HepG2 (cell line): ENCODE data around the gene FBXW8. TPM values are rescaled to one million over a fixed set of nuclear protein-coding genes. Genes with fewer than 3 reads are reported as not detected.

ENCODE experiments used
- ARHGAP35 ChIP-seq: sonication (generic); formaldehyde crosslinking; IDR thresholded peaks from 2 replicates; pipeline ENCODE4 v1.9.0; 2022; ENCODE audit warnings: mild to moderate bottlenecking, inconsistent platforms, moderate library complexity, missing genetic modification reagents, borderline replicate concordance
- BHLHE40 ChIP-seq: IDR thresholded peaks from 2 replicates; pipeline ENCODE4 v1.6.1; 2011; ENCODE audit warnings: low read length, improper control_type of control experiment
- BRCA1 ChIP-seq: sonication (generic); formaldehyde crosslinking; IDR thresholded peaks from 2 replicates; pipeline ENCODE4 v1.4.0; 2020; ENCODE audit warnings: missing genetic modification reagents
- CTCF ChIP-seq: sonication (generic); formaldehyde crosslinking; IDR thresholded peaks from 2 replicates; pipeline ENCODE4 v1.5.0; 2020; ENCODE audit warnings: mild to moderate bottlenecking, missing genetic modification reagents, moderate library complexity
- ERF ChIP-seq: IDR thresholded peaks from 2 replicates; pipeline ENCODE4 v1.6.1; 2018; ENCODE audit warnings: missing biosample characterization, missing genetic modification reagents
- GZF1 ChIP-seq: sonication (generic); formaldehyde crosslinking; IDR thresholded peaks from 2 replicates; pipeline ENCODE4 v1.5.1; 2020; ENCODE audit warnings: mild to moderate bottlenecking, missing genetic modification reagents
- MED8 ChIP-seq: sonication (generic); formaldehyde crosslinking; IDR thresholded peaks from 2 replicates; pipeline ENCODE4 v1.8.1; 2023; ENCODE audit warnings: mild to moderate bottlenecking, missing genetic modification reagents; ENCODE audit not compliant: insufficient replicate concordance
- MIER3 ChIP-seq: IDR thresholded peaks from 2 replicates; pipeline ENCODE4 v1.6.1; 2016; ENCODE audit warnings: missing compliant biosample characterization, borderline replicate concordance
- MYNN ChIP-seq: sonication (generic); formaldehyde crosslinking; IDR thresholded peaks from 2 replicates; pipeline ENCODE4 v1.4.0; 2020; ENCODE audit warnings: mild to moderate bottlenecking, low read depth, missing genetic modification reagents
- NCOA1 ChIP-seq: sonication (generic); formaldehyde crosslinking; IDR thresholded peaks from 2 replicates; pipeline ENCODE4 v1.9.0; 2021; ENCODE audit warnings: missing genetic modification reagents
- NFIB ChIP-seq: sonication (generic); formaldehyde crosslinking; IDR thresholded peaks from 2 replicates; pipeline ENCODE4 v1.9.0; 2021; ENCODE audit warnings: missing genetic modification reagents, mild to moderate bottlenecking, borderline replicate concordance
- NR2F6 ChIP-seq, 2 experiments: IDR thresholded peaks; 2 replicates each; pipeline ENCODE4 v1.6.1; 2016; ENCODE audit warnings: antibody characterized with exemption in 1 of 2, mild to moderate bottlenecking in 1 of 2
- RAD51 ChIP-seq: fragments of 450-650 bp; IDR thresholded peaks from 2 replicates; pipeline ENCODE4 v1.6.1; 2016; ENCODE audit warnings: borderline replicate concordance
- RORA ChIP-seq: sonication (generic); formaldehyde crosslinking; IDR thresholded peaks from 2 replicates; pipeline ENCODE4 v1.5.0; 2020; ENCODE audit warnings: mild to moderate bottlenecking, missing genetic modification reagents, moderate library complexity
- SP4 ChIP-seq: sonication (generic); formaldehyde crosslinking; IDR thresholded peaks from 2 replicates; pipeline ENCODE4 v1.8.1; 2023; ENCODE audit warnings: mild to moderate bottlenecking, missing genetic modification reagents
- TMF1 ChIP-seq: sonication (generic); formaldehyde crosslinking; IDR thresholded peaks from 2 replicates; pipeline ENCODE4 v1.8.1; 2022; ENCODE audit warnings: low read depth, missing genetic modification reagents
- TP53 ChIP-seq: sonication (generic); formaldehyde crosslinking; conservative IDR thresholded peaks from 2 replicates; pipeline ENCODE4 v1.4.0; 2020; ENCODE audit warnings: missing genetic modification reagents
- ZFAT ChIP-seq: sonication (generic); formaldehyde crosslinking; conservative IDR thresholded peaks from 2 replicates; pipeline ENCODE4 v1.8.1; 2023; ENCODE audit warnings: missing genetic modification reagents, inconsistent platforms
- ZKSCAN1 ChIP-seq: fragments of 150-350 bp; IDR thresholded peaks from 2 replicates; pipeline ENCODE4 v1.6.1; 2014; ENCODE audit warnings: low read length
- ZNF263 ChIP-seq: sonication (generic); formaldehyde crosslinking; IDR thresholded peaks from 2 replicates; pipeline ENCODE4 v1.4.0; 2020; ENCODE audit warnings: missing genetic modification reagents
- ZNF30 ChIP-seq: sonication (generic); formaldehyde crosslinking; IDR thresholded peaks from 2 replicates; pipeline ENCODE4 v1.5.0; 2020; ENCODE audit warnings: mild to moderate bottlenecking, missing genetic modification reagents
- ZNF569 ChIP-seq: sonication (generic); formaldehyde crosslinking; IDR thresholded peaks from 2 replicates; pipeline ENCODE4 v1.5.0; 2020; ENCODE audit warnings: mild to moderate bottlenecking, missing genetic modification reagents, moderate library complexity, borderline replicate concordance
- ZNF574 ChIP-seq: sonication (generic); formaldehyde crosslinking; IDR thresholded peaks from 2 replicates; pipeline ENCODE4 v1.4.0; 2020; ENCODE audit warnings: missing genetic modification reagents
- ZNF670 ChIP-seq: sonication (generic); formaldehyde crosslinking; IDR thresholded peaks from 2 replicates; pipeline ENCODE4 v1.8.0; 2022; ENCODE audit warnings: mild to moderate bottlenecking, missing genetic modification reagents, borderline replicate concordance
- ZNF691 ChIP-seq: sonication (generic); formaldehyde crosslinking; IDR thresholded peaks from 2 replicates; pipeline ENCODE4 v1.4.0; 2020; ENCODE audit warnings: missing genetic modification reagents, low read depth, mild to moderate bottlenecking, borderline replicate concordance
- ZNF781 ChIP-seq: sonication (generic); formaldehyde crosslinking; IDR thresholded peaks from 2 replicates; pipeline ENCODE4 v1.5.1; 2020; ENCODE audit warnings: borderline replicate concordance, mild to moderate bottlenecking, missing genetic modification reagents; ENCODE audit errors: not compliant biosample characterization
- ZSCAN29 ChIP-seq: sonication (generic); formaldehyde crosslinking; conservative IDR thresholded peaks from 2 replicates; pipeline ENCODE4 v1.4.0; 2020; ENCODE audit warnings: mild to moderate bottlenecking, missing genetic modification reagents
- polyA plus RNA-seq, 8 experiments: library from polyadenylated mRNA; depleted of rRNA in 3 of 8; stranded (reverse) in 7 of 8; unstranded in 1 of 8; fragments of >200 nt; fragmentation: Illumina TruSeq in 4 of 8; extraction: Trizol in 4 of 8; gene quantifications; 2 replicates each; pipeline versions ENCODE4 v1.2.1 to v1.2.3, GENCODE V29; 2011 to 2016; ENCODE audit warnings: low read depth in 4 of 8, missing spikeins in 1 of 8, mixed read lengths in 1 of 8; ENCODE audit not compliant: insufficient read depth in 1 of 8
- total RNA-seq, 5 experiments: library from RNA; depleted of rRNA; stranded (reverse); fragments of >200 nt; fragmentation: Illumina TruSeq; extraction: Trizol; gene quantifications; 2 replicates each; pipeline ENCODE4 v1.2.3, GENCODE V29; 2016; ENCODE audit warnings: low read depth in 1 of 5

Gene FBXW8
- total and polyA plus RNA-seq, 2 of the 13 experiments (the other 11 are each of a cell fraction or from before 2014, with no cell fraction given), result 5.1 to 5.9 TPM

- no peak for TF ChIP-seq ARHGAP35 (CRISPR knock-in tag)
- no peak for TF ChIP-seq RORA (CRISPR knock-in tag)
- no peak for TF ChIP-seq NR2F6 (IDR thresholded peaks at IDR 0.05)
- 0 out of 2 replicates have a peak, but pooled peaks have one; percentile 20 for TF ChIP-seq NR2F6 (CRISPR knock-in tag; IDR thresholded peaks at IDR 0.05)
- no peak for TF ChIP-seq SP4 (CRISPR knock-in tag)
- no peak for TF ChIP-seq MED8
- TF ChIP-seq ZNF263 (CRISPR knock-in tag), result no peak
- no peak for TF ChIP-seq NCOA1 (CRISPR knock-in tag)
- no peak for TF ChIP-seq RAD51
- peak; percentile 76 for TF ChIP-seq ZNF781
- TF ChIP-seq MYNN (CRISPR knock-in tag), result no peak
- TF ChIP-seq GZF1 (CRISPR knock-in tag), result no peak
- no peak for TF ChIP-seq ZNF670
- TF ChIP-seq MIER3 (CRISPR knock-in tag), result no peak
- no peak for TF ChIP-seq BHLHE40
- TF ChIP-seq TMF1 (CRISPR knock-in tag), result no peak
- no peak for TF ChIP-seq ZSCAN29 (CRISPR knock-in tag)
- TF ChIP-seq NFIB, result no peak
- TF ChIP-seq ZFAT (CRISPR knock-in tag), result no peak
- peak; percentile 91 for TF ChIP-seq CTCF (CRISPR knock-in tag)
- no peak for TF ChIP-seq BRCA1 (CRISPR knock-in tag)
- no peak; the same call in 1 of the 2 replicates for TF ChIP-seq ZNF691 (CRISPR knock-in tag)
- TF ChIP-seq ERF (CRISPR knock-in tag), result 0 out of 2 replicates have a peak, but pooled peaks have one; percentile 28
- TF ChIP-seq TP53 (CRISPR knock-in tag), result no peak
- no peak for TF ChIP-seq ZKSCAN1
- no peak for TF ChIP-seq ZNF569
- TF ChIP-seq ZNF574 (CRISPR knock-in tag), result peak; percentile 48
- no peak for TF ChIP-seq ZNF30 (CRISPR knock-in tag)
Measured at GRCh38 chr12:117025481-117026151, 114.9 kb downstream of the FBXW8 start (continued).
